HG03135 (cell line): Measurements from ENCODE around the gene ZNF143.
"Not testable (repeated sequence)": the region's sequence is repeated elsewhere in the genome, so short reads cannot be mapped to it uniquely, and the experiment has no call there.

ENCODE experiments used
- ATAC-seq: cut with Tn5 transposase; IDR thresholded peaks from one replicate; pipeline ENCODE4 v1.9.1; 2021; ENCODE audit warnings: mild to moderate bottlenecking, moderate library complexity; ENCODE audit not compliant: unreplicated experiment

The ZNF143 gene

DNA sequence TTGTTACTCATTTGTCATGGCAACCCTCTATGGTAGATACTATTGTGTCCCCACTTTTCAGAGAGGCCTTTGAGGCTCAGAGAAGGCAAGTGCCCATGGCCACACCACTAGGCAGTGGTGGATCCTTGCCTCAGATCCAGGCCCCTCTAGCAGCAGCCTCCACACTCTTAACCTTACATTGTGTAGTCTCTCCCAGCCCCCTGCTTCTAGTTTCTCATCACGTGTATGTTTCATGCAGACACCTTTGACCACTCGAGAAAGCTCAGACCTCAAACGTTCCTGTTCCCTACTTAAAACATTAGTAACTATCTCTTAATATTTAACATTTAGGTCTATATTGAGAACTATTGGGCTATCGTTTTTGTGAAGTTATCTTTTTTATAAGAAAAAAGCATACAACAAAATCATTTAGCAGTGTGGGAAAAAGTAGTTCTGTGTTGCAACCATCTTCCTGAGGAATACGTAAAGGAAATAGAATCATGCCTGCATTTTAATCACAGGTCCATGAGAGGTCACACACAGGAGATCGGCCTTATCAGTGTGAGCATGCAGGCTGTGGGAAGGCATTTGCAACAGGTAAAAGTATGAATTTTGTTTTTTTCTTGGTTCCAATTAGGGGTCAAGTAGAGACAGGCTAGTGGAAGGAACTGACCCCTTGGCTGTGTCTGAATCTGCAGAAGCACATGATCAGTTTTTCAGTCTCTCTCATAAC, 35.1 kb downstream of the ZNF143 start:
- ATAC-seq, result no peak

DNA sequence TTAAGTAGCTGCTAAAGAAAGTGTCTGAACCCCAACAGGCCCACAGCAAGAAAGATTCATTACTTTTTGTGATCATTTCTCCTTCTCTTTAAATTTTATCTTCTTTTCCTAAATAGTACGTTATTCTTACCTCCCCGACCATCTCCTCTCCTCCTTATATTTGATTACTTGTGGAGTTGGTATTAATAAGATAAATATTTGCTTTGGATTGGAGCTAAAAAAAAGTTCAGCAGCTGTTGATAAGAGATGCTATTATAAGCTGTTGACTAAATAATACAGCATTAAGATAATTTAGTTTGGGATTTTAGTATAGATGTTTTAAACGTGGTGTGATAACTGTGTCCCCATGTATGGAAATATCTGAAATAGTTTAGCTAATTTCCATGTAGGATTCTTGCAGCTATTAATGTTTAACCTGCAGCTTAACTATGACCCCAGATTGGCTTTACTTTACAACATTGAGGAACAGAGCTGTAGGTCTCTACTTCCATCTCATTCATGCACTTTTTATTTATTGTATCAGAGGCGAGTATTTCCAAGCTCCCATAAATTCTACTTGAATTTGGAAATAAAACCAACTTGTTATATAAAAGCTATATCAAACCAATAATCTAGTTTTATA, 37.8 kb downstream of the ZNF143 start:
- ATAC-seq, result no peak

DNA sequence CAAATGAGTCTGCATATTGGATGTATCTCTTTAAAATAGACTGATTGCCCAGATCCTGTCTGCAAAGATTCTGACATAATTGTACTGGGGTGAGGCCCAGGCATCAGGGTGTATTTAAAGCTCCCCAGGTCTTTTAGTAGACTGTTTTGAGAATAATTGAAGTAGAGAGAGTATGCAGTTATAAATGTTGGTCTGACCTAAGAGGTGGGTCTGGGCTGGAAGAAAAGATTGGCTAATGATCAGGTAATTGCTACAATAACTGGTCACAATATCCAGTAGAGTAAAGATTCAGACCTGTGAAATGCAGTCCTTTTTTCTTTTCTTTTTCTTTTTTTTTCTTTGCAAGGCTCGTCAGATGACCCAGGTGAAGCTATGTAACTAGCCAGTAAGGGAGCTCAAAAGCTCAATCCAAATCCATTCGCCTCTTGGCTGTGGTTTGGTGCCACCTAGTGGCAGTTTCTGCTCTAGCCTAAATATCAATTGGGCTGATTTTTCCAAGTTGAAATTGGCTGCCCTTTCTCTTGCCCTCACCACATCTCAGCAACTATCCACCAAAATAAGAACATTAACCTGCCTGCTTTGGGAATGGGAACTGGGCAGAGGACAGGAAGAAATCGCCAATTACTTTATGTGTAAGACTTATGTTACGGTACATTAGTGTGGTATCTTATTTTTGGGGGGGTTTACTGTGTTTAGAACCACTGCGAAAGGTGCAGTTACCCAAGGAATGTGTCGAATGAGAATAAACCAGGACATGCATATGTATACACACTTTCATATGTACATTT, 45.9 kb downstream of the ZNF143 start:
- ATAC-seq, result peak; percentile 42

DNA sequence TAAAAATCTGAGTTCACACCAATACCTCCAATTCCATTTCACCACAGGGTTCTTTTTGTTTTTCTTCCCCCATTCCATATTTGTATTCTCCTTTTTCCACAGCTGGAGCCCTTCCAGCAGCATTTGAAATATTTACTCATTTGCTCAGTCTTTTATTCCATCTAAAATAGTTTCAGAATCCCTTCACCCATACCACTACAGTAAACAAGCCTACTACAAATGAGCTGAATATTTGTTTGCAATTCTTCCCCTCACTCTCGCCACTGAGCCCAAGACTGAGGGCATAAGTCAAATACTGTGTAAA, 46.4 kb downstream of the ZNF143 start:
- no peak for ATAC-seq

DNA sequence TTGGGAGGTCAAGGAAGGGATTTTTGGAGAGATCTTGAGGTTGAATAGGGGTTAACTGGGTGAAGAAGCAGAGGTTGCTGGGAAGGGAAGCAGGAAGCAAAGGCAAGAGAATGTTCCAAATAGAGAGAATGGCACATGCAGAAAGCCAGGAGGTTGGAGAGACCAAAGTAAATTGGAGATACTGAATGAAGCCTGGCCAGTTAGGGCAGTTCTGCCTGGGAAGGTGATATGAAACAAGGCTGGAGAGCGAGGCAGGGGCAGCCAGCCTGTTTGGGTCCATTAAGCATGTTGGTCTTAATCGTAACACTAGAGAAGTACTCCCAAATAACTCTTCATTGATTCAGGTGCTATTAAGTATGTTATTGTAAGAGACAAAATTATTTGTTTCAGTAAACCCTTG, 48.2 kb downstream of the ZNF143 start:
- ATAC-seq, result no peak

DNA sequence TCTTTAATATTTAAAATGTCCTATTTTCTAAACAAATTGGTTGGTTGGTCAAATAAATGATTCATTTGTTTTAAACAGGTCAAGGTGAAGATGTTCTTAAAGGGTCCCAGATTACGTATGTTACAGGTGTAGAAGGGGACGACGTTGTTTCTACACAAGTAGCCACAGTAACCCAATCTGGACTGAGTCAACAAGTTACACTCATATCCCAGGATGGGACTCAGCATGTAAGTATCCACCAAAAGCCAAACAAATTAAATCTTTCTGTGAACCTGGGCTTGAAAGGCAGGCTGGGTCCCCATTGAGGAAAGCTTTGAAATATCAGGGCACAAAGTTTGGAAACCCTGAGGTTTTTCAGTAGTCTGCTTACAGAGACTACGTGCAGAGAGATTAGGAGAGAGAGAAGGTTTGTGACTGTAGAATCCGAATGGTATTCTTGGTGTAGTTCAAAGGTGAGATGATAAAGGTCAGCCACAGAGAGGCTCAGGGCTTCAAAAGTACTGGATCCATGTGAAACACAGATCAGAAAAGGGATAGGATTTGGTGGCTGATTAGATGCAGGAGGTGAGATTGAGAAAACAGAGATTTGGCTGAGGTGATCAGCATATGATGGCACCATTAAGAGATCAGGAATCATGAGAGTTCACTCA, 51.7 kb downstream of the ZNF143 start:
- no peak for ATAC-seq

DNA sequence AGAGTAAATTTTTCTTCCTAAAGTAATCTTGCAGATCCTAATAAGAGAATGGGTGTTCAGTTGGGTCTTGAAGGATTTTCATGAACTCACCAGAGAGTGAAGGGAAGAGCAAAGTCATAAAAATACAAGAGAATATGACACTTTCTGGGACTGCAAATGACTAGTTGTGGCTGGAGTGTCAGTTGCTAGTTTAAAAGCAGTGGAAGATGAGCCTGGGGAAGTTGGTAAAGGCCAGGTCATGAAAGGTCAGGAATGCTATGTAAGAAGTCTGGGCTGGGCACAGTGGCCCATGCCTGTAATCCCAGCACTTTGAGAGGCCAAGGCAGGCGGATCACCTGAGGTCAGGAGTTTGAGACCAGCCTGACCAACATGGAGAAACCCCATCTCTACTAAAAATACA, 53.8 kb downstream of the ZNF143 start:
- not testable (repeated sequence) for ATAC-seq

DNA sequence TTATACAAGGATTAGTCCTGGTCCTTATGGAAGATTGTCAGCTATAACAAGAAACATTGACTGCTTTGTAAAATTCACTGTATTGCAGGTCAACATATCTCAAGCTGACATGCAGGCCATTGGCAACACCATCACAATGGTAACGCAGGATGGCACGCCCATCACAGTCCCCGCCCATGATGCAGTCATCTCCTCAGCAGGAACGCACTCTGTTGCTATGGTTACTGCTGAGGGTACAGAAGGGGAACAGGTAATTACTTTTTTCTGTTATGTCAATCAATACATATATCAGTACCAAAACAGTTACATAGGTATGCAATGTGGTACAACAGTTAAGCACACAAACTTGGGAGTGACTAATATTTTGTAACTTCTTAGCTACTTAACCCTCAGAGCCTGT, 55.3 kb downstream of the ZNF143 start:
- ATAC-seq, result no peak

DNA sequence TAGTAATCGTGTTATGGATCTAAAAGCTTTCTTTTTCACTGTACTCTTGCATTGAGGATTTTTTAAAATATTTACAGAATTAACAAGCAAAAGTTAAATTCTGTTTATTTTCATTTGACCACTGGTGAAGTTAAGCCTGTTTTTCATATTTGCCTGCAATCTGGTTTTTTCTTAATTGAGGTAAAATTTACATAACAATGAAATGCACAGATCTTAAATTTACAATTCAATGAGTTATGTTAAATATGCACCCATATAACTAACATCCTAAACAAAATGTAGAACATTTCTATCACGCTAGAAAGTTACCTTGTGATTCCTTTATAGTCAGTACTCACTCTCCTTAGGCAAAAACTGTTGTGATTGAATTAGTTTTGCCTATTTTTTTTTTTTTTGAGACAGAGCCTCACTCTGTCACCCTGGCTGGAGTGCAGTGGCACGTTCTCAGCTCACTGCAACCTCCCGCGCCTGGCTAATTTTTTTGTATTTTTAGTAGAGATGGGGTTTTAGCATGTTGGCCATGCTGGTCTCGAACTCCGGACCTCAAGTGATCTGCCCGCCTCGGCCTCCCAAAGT, 58.1 kb downstream of the ZNF143 start:
- no peak for ATAC-seq

DNA sequence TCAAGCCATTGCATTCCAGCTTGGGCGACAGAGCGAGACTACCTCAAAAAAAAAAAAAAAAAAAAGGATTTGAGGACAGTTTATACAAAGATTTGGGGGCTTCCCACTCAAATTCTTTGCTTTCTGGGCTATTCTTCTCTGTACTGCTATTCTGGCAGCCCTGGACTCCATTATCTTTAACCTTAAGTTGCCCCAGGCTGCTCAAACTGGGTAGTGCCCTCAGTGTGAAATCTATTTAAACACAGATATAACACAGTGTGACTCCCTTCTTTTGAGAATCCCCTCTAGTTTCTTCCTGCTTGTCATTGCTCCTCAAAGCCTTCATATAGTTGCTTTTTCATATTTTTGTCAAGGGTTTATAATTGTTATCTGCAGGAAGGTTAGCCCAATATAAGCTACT, 63.2 kb downstream of the ZNF143 start:
- no peak for ATAC-seq

DNA sequence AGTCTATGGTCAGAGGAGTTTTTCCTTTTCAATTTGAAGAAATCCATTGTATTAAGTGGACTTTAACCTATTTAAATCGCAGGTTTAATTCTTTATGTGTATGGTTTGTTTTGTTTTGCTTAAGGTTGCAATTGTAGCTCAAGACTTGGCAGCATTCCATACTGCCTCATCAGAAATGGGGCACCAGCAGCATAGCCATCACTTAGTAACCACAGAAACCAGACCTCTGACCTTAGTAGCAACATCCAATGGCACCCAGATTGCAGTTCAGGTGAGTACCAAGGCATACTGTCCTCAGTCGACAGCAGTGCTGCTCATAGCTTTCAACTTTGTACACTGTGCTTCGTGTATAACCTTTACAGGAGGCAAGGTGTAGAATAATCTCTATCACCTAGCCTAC, 64.3 kb downstream of the ZNF143 start:
- no peak for ATAC-seq

DNA sequence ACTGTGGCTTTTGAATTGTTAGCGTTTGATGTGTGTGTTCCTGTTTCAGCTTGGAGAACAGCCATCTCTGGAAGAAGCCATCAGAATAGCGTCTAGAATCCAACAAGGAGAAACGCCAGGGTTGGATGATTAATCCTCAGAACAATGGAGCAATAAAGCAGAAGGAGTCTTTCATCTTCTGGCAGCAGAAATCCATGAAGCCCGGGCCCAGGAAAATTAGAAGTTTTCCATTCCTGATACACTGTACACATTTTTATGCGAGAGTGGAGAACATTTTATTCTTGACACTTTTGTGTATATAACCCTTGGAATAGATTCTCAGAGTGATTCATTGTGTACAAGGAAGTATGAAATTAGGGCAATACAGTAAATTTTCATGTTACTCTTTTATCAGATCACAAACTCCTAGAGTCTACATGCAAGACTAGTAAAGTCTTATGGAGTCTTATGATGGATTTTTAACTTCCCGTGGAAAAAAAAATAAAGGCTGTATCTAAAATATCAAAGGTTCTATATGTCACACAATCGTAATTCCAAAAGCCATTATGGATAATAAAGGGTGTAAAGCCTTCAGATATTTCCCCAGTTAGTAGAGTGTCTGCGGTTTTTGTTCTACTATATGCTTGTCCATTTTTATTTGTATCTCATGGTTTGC, 66.8 kb downstream of the ZNF143 start:
- ATAC-seq, result no peak

DNA sequence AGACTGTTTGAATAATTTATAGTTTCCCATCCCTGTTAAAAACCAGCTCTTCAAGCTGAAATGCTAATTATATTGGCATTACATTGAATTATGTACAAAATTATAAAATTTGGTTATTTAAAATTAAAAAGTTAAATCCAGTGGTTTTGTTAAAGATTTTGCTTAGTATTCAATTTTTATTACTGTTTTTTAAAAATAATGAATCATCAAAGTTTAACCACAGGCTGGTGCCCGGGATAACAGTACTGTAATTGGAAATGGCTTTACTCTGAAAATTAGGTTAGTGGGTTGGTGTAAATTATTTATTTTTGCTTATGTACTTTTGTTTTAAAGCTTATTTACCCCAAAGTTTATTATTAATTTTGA, 67.3 kb downstream of the ZNF143 start:
- no peak for ATAC-seq

DNA sequence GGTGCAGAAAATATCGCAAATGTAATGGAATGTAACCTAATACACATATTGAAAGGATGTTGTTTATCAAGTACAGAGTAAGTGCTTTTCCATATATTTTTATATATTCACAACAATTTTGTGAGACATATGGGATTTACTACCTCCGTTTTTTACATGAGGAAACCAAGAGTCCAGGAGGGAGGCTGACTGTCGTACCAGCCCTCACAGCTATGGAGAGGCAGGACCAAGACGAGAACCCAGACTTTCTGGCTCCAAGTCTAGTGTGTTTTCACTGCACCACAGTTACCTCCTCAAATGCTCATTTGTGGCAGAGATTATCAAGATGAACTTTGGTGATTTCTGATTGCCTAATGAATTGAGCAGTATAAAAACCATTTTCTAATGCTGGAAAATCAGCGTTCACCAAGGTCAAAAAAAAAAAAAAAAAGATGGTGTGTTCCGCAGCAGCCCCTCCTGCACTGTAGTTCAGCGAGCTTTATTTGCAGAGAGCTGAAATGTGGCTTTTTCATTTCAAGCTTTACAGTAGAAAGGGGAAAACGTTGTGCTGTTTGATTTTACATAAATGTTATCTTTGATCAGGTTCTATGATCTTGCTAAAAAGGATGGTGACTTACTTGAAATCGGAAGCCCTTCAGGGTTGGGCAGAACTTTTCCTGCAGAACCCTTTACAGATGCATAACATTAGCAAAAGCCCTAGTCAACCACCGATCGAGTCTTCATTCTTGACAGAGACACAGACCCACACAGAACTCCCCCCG, 67.9 kb downstream of the ZNF143 start:
- no peak for ATAC-seq

DNA sequence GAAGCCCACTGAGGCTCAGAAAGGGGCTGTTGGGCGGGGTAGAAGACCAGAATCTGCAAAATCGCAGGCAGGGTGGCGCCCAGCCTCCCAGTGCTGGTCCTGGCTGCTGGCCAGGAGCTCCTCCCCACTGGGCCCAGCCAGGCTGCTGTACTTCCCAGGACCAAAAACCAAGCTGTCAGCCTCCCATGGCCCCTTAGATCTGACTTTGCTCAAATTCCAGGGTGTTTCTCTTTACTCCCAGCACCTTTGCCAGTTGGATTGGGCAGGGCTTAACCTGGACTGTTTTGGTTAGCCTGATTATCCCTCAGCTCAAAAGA, 68.5 kb downstream of the ZNF143 start:
- ATAC-seq, result no peak

DNA sequence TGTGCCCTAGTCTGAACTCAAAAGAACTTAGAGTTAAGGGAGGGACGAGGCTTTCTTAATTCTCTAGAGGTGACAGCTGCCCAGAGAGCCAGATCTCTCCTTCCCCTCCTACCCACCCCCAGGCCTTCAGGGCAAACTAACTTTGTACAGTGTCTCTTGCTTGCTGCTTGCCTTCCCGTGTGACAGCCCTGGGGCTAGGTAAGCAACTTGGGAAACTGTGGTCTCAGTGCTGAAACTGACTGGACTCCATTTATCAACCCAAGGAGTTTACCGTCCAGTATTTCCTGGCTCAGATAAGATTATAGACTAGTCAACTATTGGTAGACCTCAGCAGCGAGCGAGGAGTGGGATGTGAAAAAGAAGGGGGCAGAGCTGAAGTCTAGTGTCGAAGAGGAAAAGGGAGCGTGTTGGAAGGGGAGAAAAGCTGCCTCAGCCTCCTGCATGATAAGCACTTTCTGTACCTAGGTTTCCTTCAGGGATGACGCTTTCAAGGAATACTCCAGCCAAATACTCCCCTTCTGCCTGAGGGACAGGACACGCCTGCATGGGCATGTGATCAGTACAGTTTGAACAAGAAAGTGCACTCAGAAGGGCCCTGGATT, 69.3 kb downstream of the ZNF143 start:
- no peak for ATAC-seq

DNA sequence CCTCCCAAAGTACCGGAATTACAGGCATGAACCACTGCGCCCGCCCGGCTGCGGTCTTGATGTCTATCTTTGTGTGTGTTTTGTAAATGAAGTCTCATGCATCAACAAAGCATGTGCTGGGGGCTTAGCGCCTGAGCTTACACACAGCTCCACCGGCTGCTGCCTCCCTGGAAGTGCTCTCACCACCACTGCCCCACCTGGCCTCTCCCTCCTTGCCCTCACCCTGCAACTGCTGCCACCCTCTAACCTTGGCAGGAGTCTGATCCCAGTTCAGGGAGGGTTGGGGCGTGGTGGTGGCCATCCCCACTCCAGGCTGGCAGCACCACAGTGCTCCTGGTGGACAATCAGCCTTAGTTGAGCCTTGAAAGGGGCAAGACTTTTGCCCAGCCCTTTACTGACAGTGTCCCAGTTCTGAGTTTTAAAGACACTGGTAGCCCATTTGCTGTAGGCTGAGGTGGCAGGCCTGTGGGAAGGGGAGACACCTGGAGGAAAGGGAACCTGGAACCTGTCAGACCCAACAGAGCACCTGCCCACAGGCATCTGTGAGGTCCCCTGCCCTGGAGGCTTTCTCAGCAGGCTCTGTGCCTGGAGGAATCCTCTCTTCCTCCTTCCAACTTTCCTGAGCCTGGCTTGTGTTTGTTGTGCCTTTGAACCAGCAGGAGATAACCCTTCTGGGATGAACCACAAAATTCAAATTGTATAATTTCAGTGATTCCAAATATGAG, 70.3 kb downstream of the ZNF143 start:
- ATAC-seq, result no peak

DNA sequence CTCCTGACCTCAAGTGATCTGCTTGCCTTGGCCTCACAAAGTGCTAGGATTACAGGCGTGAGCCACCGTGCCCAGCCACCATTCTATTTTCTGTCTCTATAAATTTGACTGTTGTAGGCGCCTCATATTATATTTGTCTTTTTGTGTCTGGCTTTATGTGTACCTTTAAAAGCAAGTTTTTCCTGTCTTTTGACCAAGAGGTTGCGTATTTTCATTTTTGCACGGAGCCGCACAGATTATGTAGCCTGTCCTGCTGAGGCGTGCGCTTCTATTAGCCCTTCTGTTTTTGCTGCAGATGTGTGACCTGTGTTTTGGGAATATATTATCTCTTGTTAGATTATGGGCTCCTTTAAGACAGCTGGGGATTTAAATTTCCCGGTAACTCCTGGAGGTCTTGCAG, 72.2 kb downstream of the ZNF143 start:
- no peak for ATAC-seq

DNA sequence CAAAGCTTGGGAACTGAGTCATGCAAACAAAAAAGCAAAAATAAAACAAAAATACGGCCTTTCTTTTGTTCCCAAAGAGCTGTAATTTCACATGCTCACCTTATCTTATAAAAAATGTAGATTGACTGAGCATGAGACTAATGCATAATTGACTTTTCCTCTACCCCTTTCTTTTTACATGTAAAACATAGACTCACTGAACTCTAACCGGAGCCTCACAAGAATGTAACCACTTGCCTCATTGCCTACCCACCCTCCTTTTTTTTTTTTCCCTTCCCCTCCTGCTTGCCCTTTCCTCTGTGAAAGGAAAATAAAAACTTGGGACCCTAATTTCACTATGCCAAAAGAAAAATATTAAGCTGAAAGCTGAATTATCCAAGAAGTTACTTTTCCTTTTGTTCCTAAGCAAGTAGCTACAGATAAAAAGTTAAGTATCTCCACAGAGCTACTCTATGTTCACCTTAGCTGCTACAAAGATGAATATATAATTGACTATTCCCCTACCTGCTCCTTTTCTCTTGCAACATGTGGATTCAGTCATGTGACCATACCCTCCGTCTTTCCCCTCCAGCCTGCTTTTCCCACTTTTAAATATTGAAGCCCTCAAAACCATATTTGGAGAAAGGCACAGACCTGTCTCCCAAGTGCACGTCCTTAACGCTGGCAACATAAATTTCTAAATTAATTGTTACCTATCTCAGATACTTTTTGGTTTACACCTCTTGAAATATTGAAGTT, 73.1 kb downstream of the ZNF143 start:
- ATAC-seq, result no peak
